ENCODE results near the gene PI4K2A. TPM values are rescaled to one million over a fixed set of nuclear protein-coding genes. Genes with fewer than 3 reads are reported as not detected.

PI4K2A gene
- total RNA-seq, 1 donor = 29.0 TPM

GRCh38 chr10:97701438-97702069 is 61.1 kb downstream of the PI4K2A start:
- H3K4me3 ChIP-seq (ENCODE audit: low read length) = no peak overlapping the region
- no peaks in the 10 kb centered on the region for H3K4me1 ChIP-seq (ENCODE audit: insufficient read depth, low read length)
- no peaks in the 10 kb centered on the region for H3K27me3 ChIP-seq (ENCODE audit: insufficient read depth, low read length)
- H3K9me3 ChIP-seq (ENCODE audit: low read depth, low read length) = no peaks in the 10 kb centered on the region

- Histone ChIP-seq H3K4me1 (ENCODE audit: insufficient read depth, low read length) (no peaks in the 10 kb centered on the region), H3K27me3 (ENCODE audit: insufficient read depth, low read length) (no peaks in the 10 kb centered on the region)
These were observed 63.1 kb downstream of the PI4K2A start for GRCh38 chr10:97703398-97704067.

GRCh38 chr10:97704341-97704740 is 63.9 kb downstream of the PI4K2A start:
- Histone ChIP-seq H3K9me3 (ENCODE audit: low read depth, low read length) (no peaks in the 10 kb centered on the region), H3K4me1 (ENCODE audit: insufficient read depth, low read length) (no peaks in the 10 kb centered on the region), H3K4me3 (ENCODE audit: low read length) (no peak overlapping the region), H3K27me3 (ENCODE audit: insufficient read depth, low read length) (no peaks in the 10 kb centered on the region)

More at GRCh38 chr10:97703398-97704067, 63.1 kb downstream of the PI4K2A start:
- no peaks in the 10 kb centered on the region for H3K9me3 ChIP-seq (ENCODE audit: low read depth, low read length)
- H3K4me3 ChIP-seq (ENCODE audit: low read length) = no peak overlapping the region

- H3K4me1 ChIP-seq (ENCODE audit: insufficient read depth, low read length) = no peaks in the 10 kb centered on the region
- H3K27me3 ChIP-seq (ENCODE audit: insufficient read depth, low read length) = peaks cover 3% of the 10 kb centered on the region
- no peak overlapping the region for H3K4me3 ChIP-seq (ENCODE audit: low read length)
- H3K9me3 ChIP-seq (ENCODE audit: low read depth, low read length) = no peaks in the 10 kb centered on the region
These were observed 64.7 kb downstream of the PI4K2A start for GRCh38 chr10:97705006-97705670.

GRCh38 chr10:97707134-97707861 is 66.8 kb downstream of the PI4K2A start:
- no peaks in the 10 kb centered on the region for H3K9me3 ChIP-seq (ENCODE audit: low read depth, low read length)
- peaks cover 3% of the 10 kb centered on the region for H3K27me3 ChIP-seq (ENCODE audit: insufficient read depth, low read length)
- no peak overlapping the region for H3K4me3 ChIP-seq (ENCODE audit: low read length)
- H3K4me1 ChIP-seq (ENCODE audit: insufficient read depth, low read length) = peaks cover 8% of the 10 kb centered on the region

GRCh38 chr10:97708167-97708566 is 67.7 kb downstream of the PI4K2A start:
- Histone ChIP-seq H3K4me3 (ENCODE audit: low read length) (no peak overlapping the region), H3K27me3 (ENCODE audit: insufficient read depth, low read length) (peaks cover 3% of the 10 kb centered on the region), H3K9me3 (ENCODE audit: low read depth, low read length) (no peaks in the 10 kb centered on the region), H3K4me1 (ENCODE audit: insufficient read depth, low read length) (peaks cover 16% of the 10 kb centered on the region)

- H3K27me3 ChIP-seq (ENCODE audit: insufficient read depth, low read length) = peaks cover 3% of the 10 kb centered on the region
- no peaks in the 10 kb centered on the region for H3K9me3 ChIP-seq (ENCODE audit: low read depth, low read length)
- H3K4me3 ChIP-seq (ENCODE audit: low read length) = no peak overlapping the region
- peaks cover 21% of the 10 kb centered on the region for H3K4me1 ChIP-seq (ENCODE audit: insufficient read depth, low read length)
These were observed 68.8 kb downstream of the PI4K2A start for GRCh38 chr10:97708976-97709946.

- Histone ChIP-seq H3K4me3 (ENCODE audit: low read length) (no peak overlapping the region), H3K4me1 (ENCODE audit: insufficient read depth, low read length) (peaks cover 34% of the 10 kb centered on the region), H3K27me3 (ENCODE audit: insufficient read depth, low read length) (peaks cover 3% of the 10 kb centered on the region), H3K9me3 (ENCODE audit: low read depth, low read length) (no peaks in the 10 kb centered on the region)
These were observed 71.4 kb downstream of the PI4K2A start for GRCh38 chr10:97711640-97712572.

GRCh38 chr10:97713339-97713825 is 72.9 kb downstream of the PI4K2A start, which contains the start of gene MARVELD1:
MARVELD1 (plus strand) TSS chr10:97713730; CDS start chr10:97713877, 147 bp downstream.
- peaks cover 40% of the 10 kb centered on the region for H3K4me1 ChIP-seq (ENCODE audit: insufficient read depth, low read length)
- H3K27me3 ChIP-seq (ENCODE audit: insufficient read depth, low read length) = peaks cover 3% of the 10 kb centered on the region
- H3K4me3 ChIP-seq (ENCODE audit: low read length) = peak within 1 kb of the TSS; percentile 34
- no peaks in the 10 kb centered on the region for H3K9me3 ChIP-seq (ENCODE audit: low read depth, low read length)

- Histone ChIP-seq H3K9me3 (ENCODE audit: low read depth, low read length) (no peaks in the 10 kb centered on the region), H3K4me1 (ENCODE audit: insufficient read depth, low read length) (peaks cover 45% of the 10 kb centered on the region), H3K4me3 (ENCODE audit: low read length) (peak overlapping the region; percentile 34), H3K27me3 (ENCODE audit: insufficient read depth, low read length) (peaks cover 3% of the 10 kb centered on the region)
These were observed 73.4 kb downstream of the PI4K2A start for GRCh38 chr10:97713826-97714400.

GRCh38 chr10:97714401-97715258 is 74.2 kb downstream of the PI4K2A start:
- peaks cover 49% of the 10 kb centered on the region for H3K4me1 ChIP-seq (ENCODE audit: insufficient read depth, low read length)
- peaks cover 3% of the 10 kb centered on the region for H3K27me3 ChIP-seq (ENCODE audit: insufficient read depth, low read length)
- H3K9me3 ChIP-seq (ENCODE audit: low read depth, low read length) = no peaks in the 10 kb centered on the region
- H3K4me3 ChIP-seq (ENCODE audit: low read length) = peak overlapping the region; percentile 34

- Histone ChIP-seq H3K27me3 (ENCODE audit: insufficient read depth, low read length) (no peaks in the 10 kb centered on the region), H3K9me3 (ENCODE audit: low read depth, low read length) (no peaks in the 10 kb centered on the region), H3K4me1 (ENCODE audit: insufficient read depth, low read length) (peaks cover 49% of the 10 kb centered on the region), H3K4me3 (ENCODE audit: low read length) (no peak overlapping the region)
These were observed 74.9 kb downstream of the PI4K2A start for GRCh38 chr10:97715259-97715874.
